Thyroid gland (tissue), 4 donors: ENCODE data around the gene TBC1D17.

Experiments used
- POLR2A ChIP-seq, 2 donors: fragments of 450-650 bp; IDR thresholded peaks; one replicate each; pipeline ENCODE4 v1.6.1; 2017; ENCODE audit warnings: antibody characterized with exemption in 2 of 2, mild to moderate bottlenecking in 2 of 2, moderate library complexity in 1 of 2
- TF ChIP-seq, protein P1 (sequence below), 6 experiments: fragments of 200-600 bp in 3 of 6; fragments of 450-650 bp in 3 of 6; sonication (generic) in 3 of 6; IDR thresholded peaks; one replicate each; pipeline ENCODE4 v1.5.1; 2016 to 2019; ENCODE audit warnings: antibody characterized with exemption in 6 of 6, mild to moderate bottlenecking in 2 of 6, inconsistent platforms in 1 of 6, moderate library complexity in 1 of 6

GRCh38 chr19:49879243-49879963 is 1.9 kb downstream of the TBC1D17 start:
- TF ChIP-seq, protein P1, sequence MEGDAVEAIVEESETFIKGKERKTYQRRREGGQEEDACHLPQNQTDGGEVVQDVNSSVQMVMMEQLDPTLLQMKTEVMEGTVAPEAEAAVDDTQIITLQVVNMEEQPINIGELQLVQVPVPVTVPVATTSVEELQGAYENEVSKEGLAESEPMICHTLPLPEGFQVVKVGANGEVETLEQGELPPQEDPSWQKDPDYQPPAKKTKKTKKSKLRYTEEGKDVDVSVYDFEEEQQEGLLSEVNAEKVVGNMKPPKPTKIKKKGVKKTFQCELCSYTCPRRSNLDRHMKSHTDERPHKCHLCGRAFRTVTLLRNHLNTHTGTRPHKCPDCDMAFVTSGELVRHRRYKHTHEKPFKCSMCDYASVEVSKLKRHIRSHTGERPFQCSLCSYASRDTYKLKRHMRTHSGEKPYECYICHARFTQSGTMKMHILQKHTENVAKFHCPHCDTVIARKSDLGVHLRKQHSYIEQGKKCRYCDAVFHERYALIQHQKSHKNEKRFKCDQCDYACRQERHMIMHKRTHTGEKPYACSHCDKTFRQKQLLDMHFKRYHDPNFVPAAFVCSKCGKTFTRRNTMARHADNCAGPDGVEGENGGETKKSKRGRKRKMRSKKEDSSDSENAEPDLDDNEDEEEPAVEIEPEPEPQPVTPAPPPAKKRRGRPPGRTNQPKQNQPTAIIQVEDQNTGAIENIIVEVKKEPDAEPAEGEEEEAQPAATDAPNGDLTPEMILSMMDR (IDR thresholded peaks at IDR 0.05): no peak
- TF ChIP-seq POLR2A (IDR thresholded peaks at IDR 0.05): no peak
